ENCODE data around the gene CCDC13. TPM values are rescaled to one million over a fixed set of nuclear protein-coding genes. Genes with fewer than 3 reads are reported as not detected.

Gene CCDC13
- total and polyA plus RNA-seq, 2 experiments from 2014 or later: 0.27 to 0.45 TPM

DNA sequence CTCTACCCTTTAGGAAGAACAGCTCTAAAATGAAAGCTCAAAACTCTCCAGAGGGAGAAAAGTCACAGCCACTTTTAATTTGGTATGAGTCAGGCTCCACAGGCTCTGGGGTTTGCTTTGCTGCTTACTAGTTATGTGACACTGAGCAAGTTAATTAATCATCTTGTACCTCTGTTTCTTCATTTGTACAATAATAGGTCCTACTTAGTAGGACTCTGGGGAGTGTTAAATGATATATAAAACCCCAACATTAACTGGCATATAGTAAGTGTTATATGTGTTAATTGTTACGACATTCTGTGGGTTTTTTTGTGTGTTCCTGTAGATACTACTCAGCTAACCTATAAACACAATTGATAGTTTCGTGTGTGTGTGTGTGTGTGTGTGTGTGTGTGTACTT, 42.8 kb upstream of the CCDC13 start:
- H3K27me3 Mint-ChIP-seq (ENCODE audit: insufficient read depth, low read depth, poor library complexity): no peaks in the 10 kb centered on the region
- Histone ChIP-seq H2AFZ (no peak overlapping the region), H4K20me1 (replicated peaks; ENCODE audit: insufficient read depth) (no peaks in the 10 kb centered on the region), H3K4me2 (no peak overlapping the region), H3K27ac (ENCODE audit: low read depth) (no peak overlapping the region), H3K9me2 (ENCODE audit: insufficient read depth) (no peaks in the 10 kb centered on the region), H3K4me3 (no peak overlapping the region), H3F3A (replicated peaks; ENCODE audit: low read depth) (no peaks in the 10 kb centered on the region), H3K27me3 (ENCODE audit: insufficient read depth) (no peaks in the 10 kb centered on the region), H3K4me1 (ENCODE audit: insufficient read depth) (peaks cover 9% of the 10 kb centered on the region; the same call in 1 of the 2 replicates), H3K79me2 (replicated peaks; ENCODE audit: insufficient read depth) (no peaks in the 10 kb centered on the region), H3K36me3 (ENCODE audit: insufficient read depth) (no peaks in the 10 kb centered on the region)
- H3K4me1 Mint-ChIP-seq: peaks cover 10% of the 10 kb centered on the region
- no peaks in the 10 kb centered on the region for H3K9me3 Mint-ChIP-seq
- H3K27ac Mint-ChIP-seq: no peak overlapping the region
- ATAC-seq (no peak), DNase-seq (ENCODE audit: low spot score) (no peak)
- H3K36me3 Mint-ChIP-seq (ENCODE audit: low read depth): no peaks in the 10 kb centered on the region
- TF ChIP-seq ZNF331 (CRISPR knock-in tag; IDR thresholded peaks at IDR 0.05; ENCODE audit: low read depth) (no peak), JUNB (IDR thresholded peaks at IDR 0.05; ENCODE audit: unreplicated experiment) (no peak)
- no peak overlapping the region for H3K4me3 Mint-ChIP-seq

DNA sequence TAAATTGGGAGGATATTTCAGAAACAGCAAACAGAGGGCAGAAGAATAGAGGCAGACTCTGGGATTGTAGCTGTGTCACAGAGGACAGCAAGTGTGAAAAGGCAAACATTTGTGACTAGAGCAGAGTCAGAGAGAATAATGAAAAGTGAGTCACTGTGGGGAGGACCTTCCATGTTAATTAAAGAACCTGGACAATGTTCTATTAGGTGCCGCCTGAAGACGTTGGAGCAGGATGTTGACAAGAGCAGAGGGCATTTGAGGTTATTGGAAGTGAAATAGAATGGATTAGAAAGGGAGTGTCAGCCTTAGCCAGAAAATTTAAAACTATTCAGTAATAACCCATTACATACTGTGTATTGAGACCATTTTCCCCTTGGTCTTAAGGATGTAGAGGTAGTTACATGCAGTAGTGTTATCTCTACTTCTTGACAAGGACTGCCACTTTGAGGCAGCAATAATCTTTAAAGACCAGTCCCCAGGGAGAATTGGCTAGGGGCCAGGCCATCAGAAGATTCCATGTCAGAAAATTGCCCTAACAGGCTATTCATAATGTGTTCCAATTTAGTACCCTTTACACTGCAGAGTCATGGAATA, 42.0 kb upstream of the CCDC13 start:
- H3F3A ChIP-seq (replicated peaks; ENCODE audit: low read depth): no peaks in the 10 kb centered on the region
- no peaks in the 10 kb centered on the region for H3K79me2 ChIP-seq (replicated peaks; ENCODE audit: insufficient read depth)
- H3K27me3 ChIP-seq (ENCODE audit: insufficient read depth): no peaks in the 10 kb centered on the region
- no peak overlapping the region for H2AFZ ChIP-seq
- TF ChIP-seq CREB1 (CRISPR knock-in tag; IDR thresholded peaks at IDR 0.05; ENCODE audit: low read depth): no peak
- no peak overlapping the region for H3K27ac ChIP-seq (ENCODE audit: low read depth)
- H3K4me1 Mint-ChIP-seq: peaks cover 10% of the 10 kb centered on the region
- peaks cover 2% of the 10 kb centered on the region for H3K27me3 Mint-ChIP-seq (ENCODE audit: insufficient read depth, low read depth, poor library complexity)
- no peak overlapping the region for H3K4me3 ChIP-seq
- H3K9me3 Mint-ChIP-seq: no peaks in the 10 kb centered on the region
- no peak overlapping the region for H3K4me3 Mint-ChIP-seq
- H3K4me1 ChIP-seq (ENCODE audit: insufficient read depth): peaks cover 9% of the 10 kb centered on the region; the same call in 1 of the 2 replicates
- no peak overlapping the region for H3K4me2 ChIP-seq
- no peaks in the 10 kb centered on the region for H3K36me3 ChIP-seq (ENCODE audit: insufficient read depth)
- DNase-seq (ENCODE audit: low spot score): no peak
- no peak for ATAC-seq
- no peak overlapping the region for H3K27ac Mint-ChIP-seq
- no peaks in the 10 kb centered on the region for H4K20me1 ChIP-seq (replicated peaks; ENCODE audit: insufficient read depth)
- no peaks in the 10 kb centered on the region for H3K36me3 Mint-ChIP-seq (ENCODE audit: low read depth)
- no peaks in the 10 kb centered on the region for H3K9me2 ChIP-seq (ENCODE audit: insufficient read depth)

DNA sequence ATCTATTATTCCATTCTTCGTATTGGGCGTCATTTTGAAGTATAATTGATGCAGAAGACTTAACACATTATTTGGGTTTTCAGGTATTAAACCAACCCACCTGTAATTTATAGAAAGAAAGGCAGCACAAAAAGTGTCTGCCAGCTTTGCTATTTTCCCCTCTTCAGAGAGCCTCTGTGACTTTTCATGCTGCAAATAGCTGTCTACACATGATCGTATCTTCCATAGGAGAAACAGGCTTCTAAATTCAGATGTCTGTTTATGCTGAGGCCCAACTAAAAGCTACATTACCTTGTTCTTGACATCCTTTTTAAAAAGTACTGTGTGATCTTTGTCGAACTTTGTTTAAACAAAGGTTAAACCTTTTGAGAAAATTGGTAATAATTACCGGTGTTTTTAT, 41.2 kb upstream of the CCDC13 start:
- no peak for DNase-seq (ENCODE audit: low spot score)

More for the DNA sequence above, 41.2 kb upstream of the CCDC13 start:
- Histone ChIP-seq H3K27ac (ENCODE audit: low read depth) (no peak overlapping the region), H2AFZ (no peak overlapping the region), H3F3A (replicated peaks; ENCODE audit: low read depth) (no peaks in the 10 kb centered on the region), H3K4me1 (ENCODE audit: insufficient read depth) (peaks cover 4% of the 10 kb centered on the region; the same call in 1 of the 2 replicates), H3K4me3 (no peak overlapping the region), H3K9me2 (ENCODE audit: insufficient read depth) (no peaks in the 10 kb centered on the region), H3K36me3 (ENCODE audit: insufficient read depth) (no peaks in the 10 kb centered on the region), H3K27me3 (ENCODE audit: insufficient read depth) (no peaks in the 10 kb centered on the region), H3K79me2 (replicated peaks; ENCODE audit: insufficient read depth) (no peaks in the 10 kb centered on the region), H3K4me2 (no peak overlapping the region), H4K20me1 (replicated peaks; ENCODE audit: insufficient read depth) (no peaks in the 10 kb centered on the region)
- Mint-ChIP-seq H3K4me1 (peaks cover 3% of the 10 kb centered on the region), H3K9me3 (no peaks in the 10 kb centered on the region), H3K27ac (no peak overlapping the region), H3K27me3 (ENCODE audit: insufficient read depth, low read depth, poor library complexity) (peaks cover 2% of the 10 kb centered on the region), H3K36me3 (ENCODE audit: low read depth) (no peaks in the 10 kb centered on the region), H3K4me3 (no peak overlapping the region)
- TF ChIP-seq NANOG (IDR thresholded peaks at IDR 0.05; ENCODE audit: borderline replicate concordance): no peak
- TF ChIP-seq, protein P1, sequence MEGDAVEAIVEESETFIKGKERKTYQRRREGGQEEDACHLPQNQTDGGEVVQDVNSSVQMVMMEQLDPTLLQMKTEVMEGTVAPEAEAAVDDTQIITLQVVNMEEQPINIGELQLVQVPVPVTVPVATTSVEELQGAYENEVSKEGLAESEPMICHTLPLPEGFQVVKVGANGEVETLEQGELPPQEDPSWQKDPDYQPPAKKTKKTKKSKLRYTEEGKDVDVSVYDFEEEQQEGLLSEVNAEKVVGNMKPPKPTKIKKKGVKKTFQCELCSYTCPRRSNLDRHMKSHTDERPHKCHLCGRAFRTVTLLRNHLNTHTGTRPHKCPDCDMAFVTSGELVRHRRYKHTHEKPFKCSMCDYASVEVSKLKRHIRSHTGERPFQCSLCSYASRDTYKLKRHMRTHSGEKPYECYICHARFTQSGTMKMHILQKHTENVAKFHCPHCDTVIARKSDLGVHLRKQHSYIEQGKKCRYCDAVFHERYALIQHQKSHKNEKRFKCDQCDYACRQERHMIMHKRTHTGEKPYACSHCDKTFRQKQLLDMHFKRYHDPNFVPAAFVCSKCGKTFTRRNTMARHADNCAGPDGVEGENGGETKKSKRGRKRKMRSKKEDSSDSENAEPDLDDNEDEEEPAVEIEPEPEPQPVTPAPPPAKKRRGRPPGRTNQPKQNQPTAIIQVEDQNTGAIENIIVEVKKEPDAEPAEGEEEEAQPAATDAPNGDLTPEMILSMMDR (conservative IDR thresholded peaks at IDR 0.05; ENCODE audit: low read depth in 2 of 2): no peak
- no peak for TF ChIP-seq ZNF114 (CRISPR knock-in tag; IDR thresholded peaks at IDR 0.05)
- TF ChIP-seq CREB1 (CRISPR knock-in tag; IDR thresholded peaks at IDR 0.05; ENCODE audit: low read depth): no peak
- TF ChIP-seq, protein P2, sequence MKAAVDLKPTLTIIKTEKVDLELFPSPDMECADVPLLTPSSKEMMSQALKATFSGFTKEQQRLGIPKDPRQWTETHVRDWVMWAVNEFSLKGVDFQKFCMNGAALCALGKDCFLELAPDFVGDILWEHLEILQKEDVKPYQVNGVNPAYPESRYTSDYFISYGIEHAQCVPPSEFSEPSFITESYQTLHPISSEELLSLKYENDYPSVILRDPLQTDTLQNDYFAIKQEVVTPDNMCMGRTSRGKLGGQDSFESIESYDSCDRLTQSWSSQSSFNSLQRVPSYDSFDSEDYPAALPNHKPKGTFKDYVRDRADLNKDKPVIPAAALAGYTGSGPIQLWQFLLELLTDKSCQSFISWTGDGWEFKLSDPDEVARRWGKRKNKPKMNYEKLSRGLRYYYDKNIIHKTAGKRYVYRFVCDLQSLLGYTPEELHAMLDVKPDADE (IDR thresholded peaks at IDR 0.05): no peak
- TF ChIP-seq, protein P3, sequence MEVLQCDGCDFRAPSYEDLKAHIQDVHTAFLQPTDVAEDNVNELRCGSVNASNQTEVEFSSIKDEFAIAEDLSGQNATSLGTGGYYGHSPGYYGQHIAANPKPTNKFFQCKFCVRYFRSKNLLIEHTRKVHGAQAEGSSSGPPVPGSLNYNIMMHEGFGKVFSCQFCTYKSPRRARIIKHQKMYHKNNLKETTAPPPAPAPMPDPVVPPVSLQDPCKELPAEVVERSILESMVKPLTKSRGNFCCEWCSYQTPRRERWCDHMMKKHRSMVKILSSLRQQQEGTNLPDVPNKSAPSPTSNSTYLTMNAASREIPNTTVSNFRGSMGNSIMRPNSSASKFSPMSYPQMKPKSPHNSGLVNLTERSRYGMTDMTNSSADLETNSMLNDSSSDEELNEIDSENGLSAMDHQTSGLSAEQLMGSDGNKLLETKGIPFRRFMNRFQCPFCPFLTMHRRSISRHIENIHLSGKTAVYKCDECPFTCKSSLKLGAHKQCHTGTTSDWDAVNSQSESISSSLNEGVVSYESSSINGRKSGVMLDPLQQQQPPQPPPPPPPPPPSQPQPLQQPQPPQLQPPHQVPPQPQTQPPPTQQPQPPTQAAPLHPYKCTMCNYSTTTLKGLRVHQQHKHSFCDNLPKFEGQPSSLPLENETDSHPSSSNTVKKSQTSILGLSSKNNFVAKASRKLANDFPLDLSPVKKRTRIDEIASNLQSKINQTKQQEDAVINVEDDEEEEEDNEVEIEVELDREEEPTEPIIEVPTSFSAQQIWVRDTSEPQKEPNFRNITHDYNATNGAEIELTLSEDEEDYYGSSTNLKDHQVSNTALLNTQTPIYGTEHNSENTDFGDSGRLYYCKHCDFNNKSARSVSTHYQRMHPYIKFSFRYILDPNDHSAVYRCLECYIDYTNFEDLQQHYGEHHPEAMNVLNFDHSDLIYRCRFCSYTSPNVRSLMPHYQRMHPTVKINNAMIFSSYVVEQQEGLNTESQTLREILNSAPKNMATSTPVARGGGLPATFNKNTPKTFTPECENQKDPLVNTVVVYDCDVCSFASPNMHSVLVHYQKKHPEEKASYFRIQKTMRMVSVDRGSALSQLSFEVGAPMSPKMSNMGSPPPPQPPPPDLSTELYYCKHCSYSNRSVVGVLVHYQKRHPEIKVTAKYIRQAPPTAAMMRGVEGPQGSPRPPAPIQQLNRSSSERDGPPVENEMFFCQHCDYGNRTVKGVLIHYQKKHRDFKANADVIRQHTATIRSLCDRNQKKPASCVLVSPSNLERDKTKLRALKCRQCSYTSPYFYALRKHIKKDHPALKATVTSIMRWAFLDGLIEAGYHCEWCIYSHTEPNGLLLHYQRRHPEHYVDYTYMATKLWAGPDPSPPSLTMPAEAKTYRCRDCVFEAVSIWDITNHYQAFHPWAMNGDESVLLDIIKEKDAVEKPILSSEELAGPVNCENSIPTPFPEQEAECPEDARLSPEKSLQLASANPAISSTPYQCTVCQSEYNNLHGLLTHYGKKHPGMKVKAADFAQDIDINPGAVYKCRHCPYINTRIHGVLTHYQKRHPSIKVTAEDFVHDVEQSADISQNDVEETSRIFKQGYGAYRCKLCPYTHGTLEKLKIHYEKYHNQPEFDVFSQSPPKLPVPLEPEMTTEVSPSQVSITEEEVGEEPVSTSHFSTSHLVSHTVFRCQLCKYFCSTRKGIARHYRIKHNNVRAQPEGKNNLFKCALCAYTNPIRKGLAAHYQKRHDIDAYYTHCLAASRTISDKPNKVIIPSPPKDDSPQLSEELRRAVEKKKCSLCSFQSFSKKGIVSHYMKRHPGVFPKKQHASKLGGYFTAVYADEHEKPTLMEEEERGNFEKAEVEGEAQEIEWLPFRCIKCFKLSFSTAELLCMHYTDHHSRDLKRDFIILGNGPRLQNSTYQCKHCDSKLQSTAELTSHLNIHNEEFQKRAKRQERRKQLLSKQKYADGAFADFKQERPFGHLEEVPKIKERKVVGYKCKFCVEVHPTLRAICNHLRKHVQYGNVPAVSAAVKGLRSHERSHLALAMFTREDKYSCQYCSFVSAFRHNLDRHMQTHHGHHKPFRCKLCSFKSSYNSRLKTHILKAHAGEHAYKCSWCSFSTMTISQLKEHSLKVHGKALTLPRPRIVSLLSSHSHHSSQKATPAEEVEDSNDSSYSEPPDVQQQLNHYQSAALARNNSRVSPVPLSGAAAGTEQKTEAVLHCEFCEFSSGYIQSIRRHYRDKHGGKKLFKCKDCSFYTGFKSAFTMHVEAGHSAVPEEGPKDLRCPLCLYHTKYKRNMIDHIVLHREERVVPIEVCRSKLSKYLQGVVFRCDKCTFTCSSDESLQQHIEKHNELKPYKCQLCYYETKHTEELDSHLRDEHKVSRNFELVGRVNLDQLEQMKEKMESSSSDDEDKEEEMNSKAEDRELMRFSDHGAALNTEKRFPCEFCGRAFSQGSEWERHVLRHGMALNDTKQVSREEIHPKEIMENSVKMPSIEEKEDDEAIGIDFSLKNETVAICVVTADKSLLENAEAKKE (CRISPR knock-in tag; IDR thresholded peaks at IDR 0.05): no peak
- no peak for ATAC-seq
